Measurements from ENCODE around the gene CDH9. TPM values are rescaled to one million over a fixed set of nuclear protein-coding genes. Genes with fewer than 3 reads are reported as not detected.

Gene CDH9
- polyA plus RNA-seq (2013, experiment 1 of 2) = 0.03 TPM
- 0.04 TPM for polyA plus RNA-seq (2013, experiment 2 of 2)

GRCh38 chr5:27038476-27038875 lies at the start of gene CDH9:
Gene CDH9, minus strand, starts transcription at chr5:27038586. Its CDS starts 50,253 bp downstream, at chr5:26988333.
- Histone ChIP-seq H2BK5ac (ENCODE audit: low read depth, low read length, poor library complexity, severe bottlenecking) (no peak within 1 kb of the TSS), H3K9ac (ENCODE audit: low read length) (no peak within 1 kb of the TSS), H2BK120ac (ENCODE audit: low read depth, low read length) (no peak within 1 kb of the TSS), H3K27ac (ENCODE audit: low read length, poor library complexity, severe bottlenecking) (no peak within 1 kb of the TSS), H2BK15ac (ENCODE audit: low read depth, poor library complexity, severe bottlenecking) (no peak within 1 kb of the TSS), H4K8ac (ENCODE audit: low read length) (no peak within 1 kb of the TSS), H3K23ac (ENCODE audit: low read length in 2 of 2) (no peak within 1 kb of the TSS), H3K4ac (ENCODE audit: low read depth in 1 of 2, low read length in 2 of 2) (no peak within 1 kb of the TSS), H3K79me1 (replicated peaks; ENCODE audit: low read length, poor library complexity, severe bottlenecking) (no peaks in the 10 kb centered on the region), H3K4me1 (ENCODE audit: control insufficient read depth, insufficient read depth, low read depth, low read length) (no peaks in the 10 kb centered on the region), H2BK12ac (ENCODE audit: low read length in 2 of 2) (no peak within 1 kb of the TSS), H2AK5ac (ENCODE audit: low read length, severe bottlenecking) (no peak within 1 kb of the TSS), H2AFZ (ENCODE audit: low read depth, low read length) (no peak within 1 kb of the TSS), H3K36me3 (ENCODE audit: control insufficient read depth in 1 of 2, insufficient read depth in 2 of 2, low read depth in 1 of 2, low read length in 2 of 2) (no peaks in the 10 kb centered on the region), H3K27me3 (ENCODE audit: control insufficient read depth in 1 of 2, insufficient read depth in 1 of 2, low read length in 2 of 2) (no peaks in the 10 kb centered on the region), H3K4me3 (ENCODE audit: insufficient read depth in 1 of 2, low read depth in 1 of 2, low read length in 2 of 2) (peak within 1 kb of the TSS in 1 of 2 experiments; percentile 10), H3K14ac (ENCODE audit: low read length in 2 of 2) (no peak within 1 kb of the TSS), H4K91ac (ENCODE audit: low read length) (no peak within 1 kb of the TSS), H3K4me2 (ENCODE audit: low read length, poor library complexity, severe bottlenecking) (peak within 1 kb of the TSS; percentile 60), H3K18ac (ENCODE audit: low read depth in 1 of 2, low read length in 2 of 2) (no peak within 1 kb of the TSS), H3K9me3 (ENCODE audit: control insufficient read depth, low read length) (no peaks in the 10 kb centered on the region)
- peak; percentile 3 for DNase-seq
- WGBS = 15% methylated on average over 10 of the region's 12 CpGs

GRCh38 chr5:27087747-27088146 lies 49.4 kb upstream of the CDH9 start:
- Histone ChIP-seq H3K23ac (ENCODE audit: low read length in 2 of 2) (no peak overlapping the region), H4K8ac (ENCODE audit: low read length) (no peak overlapping the region), H3K4me3 (ENCODE audit: insufficient read depth in 1 of 2, low read depth in 1 of 2, low read length in 2 of 2) (no peak overlapping the region), H3K18ac (ENCODE audit: low read depth in 1 of 2, low read length in 2 of 2) (no peak overlapping the region), H3K9ac (ENCODE audit: low read length) (no peak overlapping the region), H2BK15ac (ENCODE audit: low read depth, poor library complexity, severe bottlenecking) (no peak overlapping the region), H3K4ac (ENCODE audit: low read depth in 1 of 2, low read length in 2 of 2) (no peak overlapping the region), H3K4me1 (ENCODE audit: control insufficient read depth, insufficient read depth, low read depth, low read length) (no peaks in the 10 kb centered on the region), H2AFZ (ENCODE audit: low read depth, low read length) (no peak overlapping the region), H2BK120ac (ENCODE audit: low read depth, low read length) (no peak overlapping the region), H3K9me3 (ENCODE audit: control insufficient read depth, low read length) (no peaks in the 10 kb centered on the region), H4K91ac (ENCODE audit: low read length) (no peak overlapping the region), H2BK12ac (ENCODE audit: low read length in 2 of 2) (no peak overlapping the region), H3K4me2 (ENCODE audit: low read length, poor library complexity, severe bottlenecking) (no peak overlapping the region), H2AK5ac (ENCODE audit: low read length, severe bottlenecking) (no peak overlapping the region), H3K27ac (ENCODE audit: low read length, poor library complexity, severe bottlenecking) (no peak overlapping the region), H3K79me1 (replicated peaks; ENCODE audit: low read length, poor library complexity, severe bottlenecking) (no peaks in the 10 kb centered on the region), H3K14ac (ENCODE audit: low read length in 2 of 2) (no peak overlapping the region), H3K27me3 (ENCODE audit: control insufficient read depth in 1 of 2, insufficient read depth in 1 of 2, low read length in 2 of 2) (no peaks in the 10 kb centered on the region), H2BK5ac (ENCODE audit: low read depth, low read length, poor library complexity, severe bottlenecking) (no peak overlapping the region), H3K36me3 (ENCODE audit: control insufficient read depth in 1 of 2, insufficient read depth in 2 of 2, low read depth in 1 of 2, low read length in 2 of 2) (no peaks in the 10 kb centered on the region)
- DNase-seq = peak; percentile 2
- WGBS = 50% methylated on average over 1 of the region's 2 CpGs

- H3K79me1 ChIP-seq (replicated peaks; ENCODE audit: low read length, poor library complexity, severe bottlenecking) = no peaks in the 10 kb centered on the region
- H2AFZ ChIP-seq (ENCODE audit: low read depth, low read length) = no peak overlapping the region
- no peaks in the 10 kb centered on the region for H3K4me1 ChIP-seq (ENCODE audit: control insufficient read depth, insufficient read depth, low read depth, low read length)
- no peak overlapping the region for H3K27ac ChIP-seq (ENCODE audit: low read length, poor library complexity, severe bottlenecking)
- no peak overlapping the region for H3K9ac ChIP-seq (ENCODE audit: low read length)
- H3K36me3 ChIP-seq (ENCODE audit: control insufficient read depth in 1 of 2, insufficient read depth in 2 of 2, low read depth in 1 of 2, low read length in 2 of 2) = no peaks in the 10 kb centered on the region
- H2BK120ac ChIP-seq (ENCODE audit: low read depth, low read length) = no peak overlapping the region
- H3K14ac ChIP-seq (ENCODE audit: low read length in 2 of 2) = no peak overlapping the region
- no peak overlapping the region for H3K4me2 ChIP-seq (ENCODE audit: low read length, poor library complexity, severe bottlenecking)
- H2BK5ac ChIP-seq (ENCODE audit: low read depth, low read length, poor library complexity, severe bottlenecking) = no peak overlapping the region
- no peak overlapping the region for H3K4ac ChIP-seq (ENCODE audit: low read depth in 1 of 2, low read length in 2 of 2)
- DNase-seq = no peak
- no peak overlapping the region for H2BK15ac ChIP-seq (ENCODE audit: low read depth, poor library complexity, severe bottlenecking)
- H3K4me3 ChIP-seq (ENCODE audit: insufficient read depth in 1 of 2, low read depth in 1 of 2, low read length in 2 of 2) = no peak overlapping the region
- no peak overlapping the region for H4K8ac ChIP-seq (ENCODE audit: low read length)
- no peak overlapping the region for H4K91ac ChIP-seq (ENCODE audit: low read length)
- no peak overlapping the region for H2BK12ac ChIP-seq (ENCODE audit: low read length in 2 of 2)
- H3K27me3 ChIP-seq (ENCODE audit: control insufficient read depth in 1 of 2, insufficient read depth in 1 of 2, low read length in 2 of 2) = no peaks in the 10 kb centered on the region
- H2AK5ac ChIP-seq (ENCODE audit: low read length, severe bottlenecking) = no peak overlapping the region
- no peak overlapping the region for H3K18ac ChIP-seq (ENCODE audit: low read depth in 1 of 2, low read length in 2 of 2)
- peaks cover 2% of the 10 kb centered on the region for H3K9me3 ChIP-seq (ENCODE audit: control insufficient read depth, low read length)
- 75% methylated on average over 6 of the region's 7 CpGs for WGBS
- no peak overlapping the region for H3K23ac ChIP-seq (ENCODE audit: low read length in 2 of 2)
These were observed 45.3 kb upstream of the CDH9 start for GRCh38 chr5:27083449-27084415.

- H3K79me1 ChIP-seq (replicated peaks; ENCODE audit: low read length, poor library complexity, severe bottlenecking) = no peaks in the 10 kb centered on the region
- no peaks in the 10 kb centered on the region for H3K27me3 ChIP-seq (ENCODE audit: control insufficient read depth in 1 of 2, insufficient read depth in 1 of 2, low read length in 2 of 2)
- H3K36me3 ChIP-seq (ENCODE audit: control insufficient read depth in 1 of 2, insufficient read depth in 2 of 2, low read depth in 1 of 2, low read length in 2 of 2) = no peaks in the 10 kb centered on the region
- H3K4ac ChIP-seq (ENCODE audit: low read depth in 1 of 2, low read length in 2 of 2) = no peak overlapping the region
- WGBS = 62% methylated on average over 1 of the region's 1 CpG
- no peak overlapping the region for H4K91ac ChIP-seq (ENCODE audit: low read length)
- no peaks in the 10 kb centered on the region for H3K4me1 ChIP-seq (ENCODE audit: control insufficient read depth, insufficient read depth, low read depth, low read length)
- H2BK5ac ChIP-seq (ENCODE audit: low read depth, low read length, poor library complexity, severe bottlenecking) = no peak overlapping the region
- no peak overlapping the region for H3K14ac ChIP-seq (ENCODE audit: low read length in 2 of 2)
- H3K27ac ChIP-seq (ENCODE audit: low read length, poor library complexity, severe bottlenecking) = no peak overlapping the region
- no peak overlapping the region for H3K9ac ChIP-seq (ENCODE audit: low read length)
- H2BK120ac ChIP-seq (ENCODE audit: low read depth, low read length) = no peak overlapping the region
- no peak overlapping the region for H2BK15ac ChIP-seq (ENCODE audit: low read depth, poor library complexity, severe bottlenecking)
- H2BK12ac ChIP-seq (ENCODE audit: low read length in 2 of 2) = no peak overlapping the region
- no peak overlapping the region for H2AFZ ChIP-seq (ENCODE audit: low read depth, low read length)
- H3K9me3 ChIP-seq (ENCODE audit: control insufficient read depth, low read length) = peaks cover 10% of the 10 kb centered on the region
- DNase-seq = no peak
- no peak overlapping the region for H2AK5ac ChIP-seq (ENCODE audit: low read length, severe bottlenecking)
- H3K4me2 ChIP-seq (ENCODE audit: low read length, poor library complexity, severe bottlenecking) = no peak overlapping the region
- H3K18ac ChIP-seq (ENCODE audit: low read depth in 1 of 2, low read length in 2 of 2) = no peak overlapping the region
- H3K23ac ChIP-seq (ENCODE audit: low read length in 2 of 2) = no peak overlapping the region
- no peak overlapping the region for H3K4me3 ChIP-seq (ENCODE audit: insufficient read depth in 1 of 2, low read depth in 1 of 2, low read length in 2 of 2)
- no peak overlapping the region for H4K8ac ChIP-seq (ENCODE audit: low read length)
These were observed 41.8 kb upstream of the CDH9 start for GRCh38 chr5:27080147-27080546.

All from mesenchymal stem cell (in vitro differentiated cells and primary cell).